ENCODE results near the gene CNNM3.
A peak's percentile ranks its signal among the peaks of the same experiment; 100 is the strongest.

Gene CNNM3

DNA sequence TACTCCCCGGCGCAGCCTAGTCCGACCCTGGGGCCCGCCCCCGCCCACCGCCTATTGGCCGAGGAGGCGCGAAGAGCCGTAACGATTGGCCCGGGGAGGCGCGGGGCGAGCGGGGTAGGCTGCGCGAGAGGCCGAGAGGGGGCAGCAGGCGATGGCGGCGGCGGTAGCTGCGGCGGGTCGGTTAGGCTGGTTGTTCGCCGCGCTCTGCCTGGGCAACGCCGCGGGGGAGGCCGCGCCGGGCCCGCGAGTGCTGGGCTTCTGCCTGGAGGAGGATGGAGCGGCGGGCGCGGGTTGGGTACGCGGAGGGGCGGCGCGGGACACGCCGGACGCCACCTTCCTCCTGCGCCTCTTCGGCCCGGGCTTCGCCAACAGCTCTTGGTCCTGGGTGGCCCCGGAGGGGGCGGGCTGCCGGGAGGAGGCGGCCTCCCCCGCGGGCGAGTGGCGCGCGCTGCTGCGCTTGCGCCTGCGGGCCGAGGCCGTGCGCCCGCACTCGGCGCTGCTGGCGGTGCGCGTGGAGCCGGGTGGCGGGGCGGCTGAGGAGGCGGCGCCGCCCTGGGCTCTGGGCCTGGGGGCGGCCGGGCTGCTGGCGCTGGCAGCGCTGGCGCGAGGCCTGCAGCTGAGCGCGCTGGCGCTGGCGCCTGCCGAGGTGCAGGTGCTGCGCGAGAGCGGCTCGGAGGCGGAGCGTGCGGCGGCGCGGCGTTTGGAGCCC is at the start of gene CNNM3:
TSS of gene CNNM3 (plus strand) at position 142 of the 709 bp plus-strand sequence. CDS start at position 152, 10 bp downstream.
- peak; percentile 97 for DNase-seq

DNA sequence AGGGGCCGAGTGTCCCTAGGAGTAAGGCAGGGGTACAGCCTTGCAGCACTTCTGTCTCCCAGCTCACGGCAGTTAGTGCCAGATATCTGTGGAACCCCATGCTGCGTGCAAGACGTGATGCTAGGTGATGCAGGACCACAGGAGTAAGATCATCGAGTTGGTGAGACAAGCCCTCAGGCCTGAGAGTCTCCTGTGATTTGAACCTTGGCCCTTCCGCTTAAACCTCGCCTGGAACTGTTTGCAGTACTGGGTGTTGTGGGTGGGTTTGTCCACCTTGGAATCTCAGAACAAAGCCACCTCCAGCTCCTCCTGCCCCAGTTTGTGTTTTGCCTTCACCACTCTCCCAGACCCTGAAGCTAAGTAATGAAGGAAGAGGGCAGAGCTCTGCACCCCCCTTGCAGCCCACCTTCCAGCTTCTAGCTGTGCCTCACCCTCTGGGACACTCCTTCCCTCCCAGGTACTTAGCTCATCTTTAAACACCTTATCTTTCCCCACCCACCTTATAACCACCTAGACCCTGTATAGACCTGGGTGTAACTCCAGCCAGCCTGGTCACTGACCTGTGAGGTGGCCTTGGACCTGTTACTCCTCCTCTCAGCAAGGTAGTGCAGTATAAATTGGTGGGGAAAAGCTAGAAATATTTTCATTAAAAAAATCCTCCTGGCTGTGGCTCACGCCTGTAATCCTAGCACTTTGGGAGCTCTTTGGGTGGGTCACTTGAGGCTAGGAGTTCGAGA is 48.8 kb upstream of the CNNM3 start:
- no peak for ATAC-seq
- no peaks in the 10 kb centered on the region for H3K36me3 Mint-ChIP-seq (ENCODE audit: low read depth)
- no peak overlapping the region for H3K27ac Mint-ChIP-seq
- no peaks in the 10 kb centered on the region for H3K9me3 Mint-ChIP-seq
- no peaks in the 10 kb centered on the region for H3K27me3 Mint-ChIP-seq
- H3K4me1 Mint-ChIP-seq: peaks cover 37% of the 10 kb centered on the region
- no peak overlapping the region for H3K4me3 Mint-ChIP-seq
- DNase-seq: no peak

More for the DNA sequence above, at the start of gene CNNM3:
- H3K4me1 Mint-ChIP-seq: peaks cover 47% of the 10 kb centered on the region
- ATAC-seq: peak; percentile 95
- peak within 1 kb of the TSS; percentile 83 for H3K4me3 Mint-ChIP-seq
- H3K9me3 Mint-ChIP-seq: no peaks in the 10 kb centered on the region
- peaks cover 15% of the 10 kb centered on the region for H3K36me3 Mint-ChIP-seq (ENCODE audit: low read depth)
- no peaks in the 10 kb centered on the region for H3K27me3 Mint-ChIP-seq
- H3K27ac Mint-ChIP-seq: peak within 1 kb of the TSS; percentile 65

GRCh38 chr2:96768083-96768561 is 47.9 kb upstream of the CNNM3 start:
- ATAC-seq (no peak), DNase-seq (no peak)
- Mint-ChIP-seq H3K4me1 (peaks cover 34% of the 10 kb centered on the region), H3K9me3 (no peaks in the 10 kb centered on the region), H3K27me3 (no peaks in the 10 kb centered on the region), H3K4me3 (no peak overlapping the region), H3K36me3 (ENCODE audit: low read depth) (no peaks in the 10 kb centered on the region), H3K27ac (no peak overlapping the region)

- Mint-ChIP-seq H3K4me3 (no peak overlapping the region), H3K27me3 (no peaks in the 10 kb centered on the region), H3K9me3 (no peaks in the 10 kb centered on the region), H3K27ac (no peak overlapping the region), H3K36me3 (ENCODE audit: low read depth) (no peaks in the 10 kb centered on the region), H3K4me1 (peaks cover 29% of the 10 kb centered on the region)
- ATAC-seq (no peak), DNase-seq (no peak)
Observed at GRCh38 chr2:96769814-96770213, 46.3 kb upstream of the CNNM3 start.

DNA sequence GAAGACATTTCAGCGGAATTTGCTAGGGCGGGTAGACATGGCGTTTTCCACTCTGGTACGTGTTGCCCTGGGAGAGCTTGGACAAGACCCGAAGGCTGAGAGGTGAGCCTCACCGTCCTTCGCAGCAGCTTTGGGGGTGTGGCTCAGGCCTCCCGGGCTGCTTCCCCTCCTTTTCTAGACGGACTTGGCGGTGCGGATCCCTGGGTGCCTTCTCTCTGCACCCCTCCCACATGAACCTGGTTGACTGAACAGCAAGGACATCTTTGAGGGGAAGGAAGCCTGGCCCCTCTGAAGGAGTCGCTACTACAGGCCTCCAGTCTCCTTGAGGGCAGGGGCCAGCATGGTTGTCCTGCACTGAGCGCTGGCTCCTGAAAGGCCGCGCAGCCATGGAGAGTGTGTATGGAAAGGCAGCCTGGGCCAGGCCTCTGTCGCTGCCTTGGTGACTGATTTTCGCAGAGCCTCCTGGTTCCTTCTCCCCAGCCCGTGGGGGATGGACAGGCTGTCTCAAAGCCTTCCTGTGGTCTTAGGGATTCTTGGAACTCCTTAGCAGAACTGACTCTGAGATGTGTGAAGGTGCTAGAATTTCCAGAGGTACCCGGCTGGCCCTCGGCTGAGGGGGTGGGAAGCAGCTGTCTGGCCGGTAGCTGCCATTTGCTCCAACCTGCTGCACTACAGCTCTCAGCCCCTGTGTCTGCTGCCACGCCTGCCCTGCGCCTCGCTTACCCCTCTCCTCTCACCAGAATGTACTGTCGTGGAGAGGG is 45.4 kb upstream of the CNNM3 start:
- peaks cover 29% of the 10 kb centered on the region for H3K4me1 Mint-ChIP-seq
- no peak for ATAC-seq
- no peaks in the 10 kb centered on the region for H3K9me3 Mint-ChIP-seq
- H3K4me3 Mint-ChIP-seq: no peak overlapping the region
- no peaks in the 10 kb centered on the region for H3K27me3 Mint-ChIP-seq
- DNase-seq: no peak
- no peak overlapping the region for H3K27ac Mint-ChIP-seq
- H3K36me3 Mint-ChIP-seq (ENCODE audit: low read depth): no peaks in the 10 kb centered on the region

DNA sequence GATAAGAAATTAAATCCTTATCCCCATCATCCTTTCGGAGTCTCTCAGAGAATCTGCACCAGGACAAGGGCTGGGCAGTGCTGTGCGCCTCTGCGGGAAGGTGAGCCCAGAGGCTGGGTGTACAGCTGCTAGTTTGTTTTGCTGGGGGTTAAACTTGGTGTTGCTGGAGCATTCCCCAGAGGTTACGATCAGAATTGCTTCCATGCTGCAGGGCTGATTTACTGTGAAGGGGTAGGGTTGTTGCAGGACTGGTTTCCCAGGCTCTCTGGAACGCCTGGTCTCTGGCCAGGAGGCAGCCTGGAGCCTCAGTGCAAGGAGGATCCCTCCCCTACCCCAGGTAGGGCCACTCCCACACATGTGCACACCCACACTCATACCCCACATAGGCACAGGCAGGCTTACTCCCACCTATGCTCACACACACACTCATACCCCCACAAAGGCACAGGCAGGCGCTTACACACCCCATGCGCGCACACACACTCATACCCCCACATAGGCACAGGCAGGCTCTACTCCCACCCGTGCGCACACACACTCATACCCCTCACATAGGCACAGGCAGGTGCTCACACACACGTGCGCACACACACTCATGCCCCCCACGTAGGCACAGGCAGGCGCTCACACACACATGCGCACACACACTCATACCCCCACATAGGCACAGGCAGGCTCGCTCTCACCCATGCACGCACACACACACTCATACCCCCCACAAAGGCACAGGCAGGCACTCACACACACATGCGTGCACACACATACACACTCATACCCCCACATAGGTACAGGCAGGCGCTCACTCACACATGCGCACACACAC is 44.1 kb upstream of the CNNM3 start:
- Mint-ChIP-seq H3K36me3 (ENCODE audit: low read depth) (no peaks in the 10 kb centered on the region), H3K4me3 (no peak overlapping the region), H3K4me1 (peaks cover 22% of the 10 kb centered on the region), H3K9me3 (no peaks in the 10 kb centered on the region), H3K27ac (no peak overlapping the region), H3K27me3 (no peaks in the 10 kb centered on the region)
- ATAC-seq (no peak), DNase-seq (no peak)

GRCh38 chr2:96772903-96773671 is 43.0 kb upstream of the CNNM3 start:
- no peaks in the 10 kb centered on the region for H3K36me3 Mint-ChIP-seq (ENCODE audit: low read depth)
- ATAC-seq (peak; percentile 38), DNase-seq (no peak)
- H3K4me3 Mint-ChIP-seq: peak overlapping the region; percentile 48
- no peaks in the 10 kb centered on the region for H3K9me3 Mint-ChIP-seq
- peaks cover 18% of the 10 kb centered on the region for H3K4me1 Mint-ChIP-seq
- peak overlapping the region; percentile 15 for H3K27ac Mint-ChIP-seq
- H3K27me3 Mint-ChIP-seq: no peaks in the 10 kb centered on the region

- no peaks in the 10 kb centered on the region for H3K27me3 Mint-ChIP-seq
- peaks cover 15% of the 10 kb centered on the region for H3K4me1 Mint-ChIP-seq
- H3K27ac Mint-ChIP-seq: peak overlapping the region; percentile 74
- peak overlapping the region; percentile 68 for H3K4me3 Mint-ChIP-seq
- H3K36me3 Mint-ChIP-seq (ENCODE audit: low read depth): no peaks in the 10 kb centered on the region
- peak; percentile 45 for ATAC-seq
- peak; percentile 44 for DNase-seq
- H3K9me3 Mint-ChIP-seq: no peaks in the 10 kb centered on the region
Observed at GRCh38 chr2:96773922-96774321, 42.1 kb upstream of the CNNM3 start.

DNA sequence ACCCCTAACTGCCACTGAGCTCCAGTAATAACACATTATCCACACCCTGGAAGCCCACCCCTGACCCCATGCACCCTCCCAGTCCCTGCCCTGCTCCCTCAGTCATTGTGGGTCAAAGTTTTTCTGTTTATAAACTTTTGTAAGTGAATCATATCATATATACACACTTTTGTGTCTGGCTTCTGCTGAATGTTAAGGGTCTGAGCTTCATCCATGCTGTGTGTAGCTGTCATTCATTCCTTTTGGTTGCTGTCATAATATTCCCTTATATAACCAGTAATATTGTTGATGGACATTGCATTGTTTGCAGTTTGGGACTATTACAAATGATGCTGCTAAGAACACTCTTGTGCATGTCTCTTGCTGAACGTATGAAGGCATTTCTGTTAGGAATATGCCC is 40.9 kb upstream of the CNNM3 start:
- H3K36me3 Mint-ChIP-seq (ENCODE audit: low read depth): no peaks in the 10 kb centered on the region
- ATAC-seq: no peak

DNA sequence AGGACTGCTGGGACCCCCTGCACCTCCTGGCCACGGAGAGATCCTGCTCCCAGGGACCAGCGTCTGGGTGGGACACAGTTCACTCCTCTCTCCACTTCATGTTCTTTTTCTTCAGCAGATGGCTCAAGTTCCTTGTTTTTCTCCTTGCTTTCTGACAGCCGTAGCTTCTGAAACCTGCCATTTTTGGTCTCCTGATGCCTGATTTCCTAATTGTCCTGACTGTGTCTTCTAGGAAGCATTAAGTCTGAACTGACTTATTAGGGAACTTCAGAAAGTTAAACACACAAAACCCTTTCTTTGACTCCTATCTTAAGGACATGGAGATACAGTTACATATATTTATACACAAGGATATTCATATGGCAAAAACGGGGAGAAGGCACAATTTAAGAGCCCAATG is 32.7 kb upstream of the CNNM3 start:
- H3K27me3 Mint-ChIP-seq: no peaks in the 10 kb centered on the region
- no peaks in the 10 kb centered on the region for H3K9me3 Mint-ChIP-seq
- DNase-seq (no peak), ATAC-seq (no peak)
- no peak overlapping the region for H3K27ac Mint-ChIP-seq
- H3K36me3 Mint-ChIP-seq (ENCODE audit: low read depth): no peaks in the 10 kb centered on the region
- H3K4me1 Mint-ChIP-seq: peaks cover 6% of the 10 kb centered on the region
- no peak overlapping the region for H3K4me3 Mint-ChIP-seq

More for the DNA sequence above, 40.9 kb upstream of the CNNM3 start:
- Mint-ChIP-seq H3K27ac (no peak overlapping the region), H3K4me3 (no peak overlapping the region), H3K27me3 (no peaks in the 10 kb centered on the region), H3K9me3 (no peaks in the 10 kb centered on the region), H3K4me1 (peaks cover 15% of the 10 kb centered on the region)
- DNase-seq: no peak

GRCh38 chr2:96787411-96787810 is 28.7 kb upstream of the CNNM3 start:
- no peak for ATAC-seq
- H3K9me3 Mint-ChIP-seq: no peaks in the 10 kb centered on the region
- peaks cover 6% of the 10 kb centered on the region for H3K4me1 Mint-ChIP-seq
- H3K36me3 Mint-ChIP-seq (ENCODE audit: low read depth): no peaks in the 10 kb centered on the region
- no peak overlapping the region for H3K4me3 Mint-ChIP-seq
- no peak for DNase-seq
- no peak overlapping the region for H3K27ac Mint-ChIP-seq
- no peaks in the 10 kb centered on the region for H3K27me3 Mint-ChIP-seq

GRCh38 chr2:96788442-96789244 is 27.4 kb upstream of the CNNM3 start:
- Mint-ChIP-seq H3K4me3 (no peak overlapping the region), H3K9me3 (no peaks in the 10 kb centered on the region), H3K27me3 (no peaks in the 10 kb centered on the region), H3K27ac (no peak overlapping the region), H3K4me1 (peaks cover 6% of the 10 kb centered on the region), H3K36me3 (ENCODE audit: low read depth) (no peaks in the 10 kb centered on the region)
- ATAC-seq (no peak), DNase-seq (no peak)

DNA sequence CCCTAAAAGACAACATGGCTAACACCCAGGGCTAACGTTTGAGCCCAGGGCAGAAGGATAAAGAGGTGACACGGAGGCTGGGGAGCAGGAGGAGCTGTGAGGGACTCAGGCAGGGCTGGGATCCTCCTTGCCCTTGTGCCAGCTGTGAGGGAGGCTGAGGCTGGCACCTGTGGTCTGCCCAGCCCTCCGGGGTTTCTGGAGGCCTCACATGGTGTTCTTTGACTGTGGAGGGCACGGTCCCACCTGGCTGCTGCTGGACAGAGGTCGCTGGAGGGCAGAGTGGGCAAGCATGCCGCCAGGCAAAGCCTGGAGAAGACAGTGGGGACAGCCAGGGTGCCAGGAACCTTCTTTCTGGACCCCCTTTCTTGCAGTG is 26.8 kb upstream of the CNNM3 start:
- Mint-ChIP-seq H3K36me3 (ENCODE audit: low read depth) (no peaks in the 10 kb centered on the region), H3K4me3 (no peak overlapping the region), H3K9me3 (no peaks in the 10 kb centered on the region), H3K27me3 (no peaks in the 10 kb centered on the region), H3K27ac (no peak overlapping the region), H3K4me1 (peaks cover 6% of the 10 kb centered on the region)
- ATAC-seq (no peak), DNase-seq (no peak)
